ENCODE measurements around the gene ILDR2. TPM values are rescaled to one million over a fixed set of nuclear protein-coding genes. Genes with fewer than 3 reads are reported as not detected.
A peak's percentile ranks its signal among the peaks of the same experiment; 100 is the strongest.
"Not testable (repeated sequence)": the region's sequence is repeated elsewhere in the genome, so short reads cannot be mapped to it uniquely, and the experiment has no call there.

ILDR2 gene
- total and polyA plus RNA-seq, 4 donors, result 0.06 to 3.8 (median 0.33) TPM

DNA sequence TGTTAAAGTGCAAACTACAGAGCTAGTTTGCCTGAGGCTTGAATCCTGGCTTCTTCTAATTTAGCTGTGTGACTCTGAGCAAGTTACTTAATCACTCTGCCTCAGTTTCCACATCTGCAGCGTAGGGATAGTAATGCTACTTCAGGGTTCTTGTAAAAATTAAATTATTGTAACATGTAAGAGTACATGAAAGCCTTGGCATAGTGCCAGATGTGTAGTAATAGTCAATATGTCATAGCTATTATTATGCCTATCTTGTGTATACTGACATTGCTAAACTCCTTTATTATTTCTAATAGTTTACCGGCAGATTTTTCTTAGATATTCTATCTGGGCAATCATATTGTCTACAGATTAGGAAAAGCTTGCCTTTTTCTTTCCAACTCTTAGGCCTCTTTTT lies 92.4 kb downstream of the ILDR2 start:
- Histone ChIP-seq H3K9me3 (ENCODE audit: control insufficient read depth in 4 of 4, insufficient read depth in 3 of 4, low read length in 3 of 4) (no peaks in the 10 kb centered on the region), H3K27me3 (ENCODE audit: control insufficient read depth in 3 of 3, insufficient read depth in 3 of 3, low read length in 2 of 3) (peaks cover 6 to 30% (median 24%) of the 10 kb centered on the region in 3 donors), H3K27ac (ENCODE audit: low read depth in 1 of 2, low read length in 1 of 2) (no peak overlapping the region), H3K9ac (ENCODE audit: insufficient read depth in 1 of 2, low read length in 2 of 2) (no peak overlapping the region), H3K4me3 (no peak overlapping the region), H3K4me1 (ENCODE audit: control insufficient read depth in 5 of 5, insufficient read depth in 5 of 5, low read length in 5 of 5) (peaks cover 0 to 7% (median 3%) of the 10 kb centered on the region in 5 donors), H3K36me3 (ENCODE audit: control insufficient read depth in 4 of 4, insufficient read depth in 4 of 4, low read length in 4 of 4) (no peaks in the 10 kb centered on the region)
- 44 to 57% methylated on average over 2 of the region's 2 CpGs for WGBS, 2 donors
- DNase-seq (no peak), ATAC-seq (ENCODE audit: insufficient read depth, low FRiP score) (no peak)
- TF ChIP-seq CTCF (IDR thresholded peaks at IDR 0.05; ENCODE audit: control extremely low read depth, extremely low read depth), result no peak

- 97 to 98% methylated on average over 15 to 19 of the region's 21 CpGs for WGBS, 2 donors
Observed at GRCh38 chr1:166878173-166878917, 97.0 kb downstream of the ILDR2 start.

GRCh38 chr1:166876540-166876838 lies 98.9 kb downstream of the ILDR2 start:
- Histone ChIP-seq H3K27ac (ENCODE audit: low read depth in 1 of 2, low read length in 1 of 2) (peak overlapping the region in 1 of 2 donors; percentile 11), H3K9ac (ENCODE audit: insufficient read depth in 1 of 2, low read length in 2 of 2) (peak overlapping the region in 1 of 2 donors; percentile 74)

More at GRCh38 chr1:166878173-166878917, 97.0 kb downstream of the ILDR2 start:
- DNase-seq; H3K9me3 ChIP-seq (ENCODE audit: control insufficient read depth in 4 of 4, insufficient read depth in 3 of 4, low read length in 3 of 4); H3K4me3 ChIP-seq; H3K27ac ChIP-seq (ENCODE audit: low read depth in 1 of 2, low read length in 1 of 2); ATAC-seq (ENCODE audit: insufficient read depth, low FRiP score); H3K9ac ChIP-seq (ENCODE audit: insufficient read depth in 1 of 2, low read length in 2 of 2); H3K36me3 ChIP-seq (ENCODE audit: control insufficient read depth in 4 of 4, insufficient read depth in 4 of 4, low read length in 4 of 4): not testable (repeated sequence)
- H3K27me3 ChIP-seq (ENCODE audit: control insufficient read depth in 3 of 3, insufficient read depth in 3 of 3, low read length in 2 of 3), result peaks cover 0 to 11% (median 4%) of the 10 kb centered on the region in 3 donors
- H3K4me1 ChIP-seq (ENCODE audit: control insufficient read depth in 5 of 5, insufficient read depth in 5 of 5, low read length in 5 of 5), result peaks cover 0 to 14% (median 0%) of the 10 kb centered on the region in 5 donors

More at GRCh38 chr1:166876540-166876838, 98.9 kb downstream of the ILDR2 start:
- Histone ChIP-seq H3K36me3 (ENCODE audit: control insufficient read depth in 4 of 4, insufficient read depth in 4 of 4, low read length in 4 of 4) (no peaks in the 10 kb centered on the region), H3K4me1 (ENCODE audit: control insufficient read depth in 5 of 5, insufficient read depth in 5 of 5, low read length in 5 of 5) (peaks cover 0 to 14% (median 4%) of the 10 kb centered on the region in 5 donors), H3K27me3 (ENCODE audit: control insufficient read depth in 3 of 3, insufficient read depth in 3 of 3, low read length in 2 of 3) (peaks cover 0 to 2% (median 1%) of the 10 kb centered on the region in 3 donors), H3K4me3 (no peak overlapping the region), H3K9me3 (ENCODE audit: control insufficient read depth in 4 of 4, insufficient read depth in 3 of 4, low read length in 3 of 4) (no peaks in the 10 kb centered on the region)
- no peak for TF ChIP-seq CTCF (IDR thresholded peaks at IDR 0.05; ENCODE audit: control extremely low read depth, extremely low read depth)
- DNase-seq (no peak), ATAC-seq (ENCODE audit: insufficient read depth, low FRiP score) (no peak)
- WGBS, 2 donors, result 0% methylated on average over 7 of the region's 7 CpGs

All from lung (tissue), 12 donors.